ENCODE results near the gene DYSF. TPM values are rescaled to one million over a fixed set of nuclear protein-coding genes. Genes with fewer than 3 reads are reported as not detected.

Gene DYSF
- total RNA-seq (2022; extraction: Qiagen RNA extraction; ENCODE audit: low read depth), result 0.50 to 0.97 TPM (median 0.70 TPM) in 5 replicates

GRCh38 chr2:71453404-71454220 lies at the start of gene DYSF:
Gene DYSF, plus strand, starts transcription at chr2:71453561.

Other genes with a start within 250 kb of the DYSF start
- 0.19 to 0.30 TPM (median 0.28 TPM) in 5 replicates for gene PAIP2B, start 226.5 kb upstream of the DYSF start, total RNA-seq (2022; extraction: Qiagen RNA extraction; ENCODE audit: low read depth)
- gene ZNF638, start 121.8 kb upstream of the DYSF start, total RNA-seq (2022; extraction: Qiagen RNA extraction; ENCODE audit: low read depth), result 58.3 to 76.1 TPM (median 60.9 TPM) in 5 replicates

Measured in A549 treated with GW870086 at 1 μM for 4 hours (cell line).